Dermis microvascular lymphatic vessel endothelial cell (primary cell): Measurements from ENCODE around the gene NDUFB2. TPM values are rescaled to one million over a fixed set of nuclear protein-coding genes. Genes with fewer than 3 reads are reported as not detected.
"Not testable (repeated sequence)": the region's sequence is repeated elsewhere in the genome, so short reads cannot be mapped to it uniquely, and the experiment has no call there.

Experiments used
- DNase-seq, 2 donors: peaks; one replicate each; pipeline versions ENCODE4 v3.0.0 to v3.0.0-alpha.2; 2010; ENCODE audit warnings: low read depth in 2 of 2
- total RNA-seq: library from RNA; depleted of rRNA; stranded (reverse); fragments of >200 nt; gene quantifications from 2 replicates; pipeline ENCODE4 v1.2.1, GENCODE V29; 2014

NDUFB2 gene
- total RNA-seq, 1 donor from 2014 or later: 146 TPM

GRCh38 chr7:140672382-140673062 is 24.0 kb upstream of the NDUFB2 start, which contains the start of gene ADCK2:
Gene ADCK2 (plus strand): TSS chr7:140672945. CDS start chr7:140673331, 386 bp downstream.
- peak in 1 of 2 donors; percentile 38 for DNase-seq

DNA sequence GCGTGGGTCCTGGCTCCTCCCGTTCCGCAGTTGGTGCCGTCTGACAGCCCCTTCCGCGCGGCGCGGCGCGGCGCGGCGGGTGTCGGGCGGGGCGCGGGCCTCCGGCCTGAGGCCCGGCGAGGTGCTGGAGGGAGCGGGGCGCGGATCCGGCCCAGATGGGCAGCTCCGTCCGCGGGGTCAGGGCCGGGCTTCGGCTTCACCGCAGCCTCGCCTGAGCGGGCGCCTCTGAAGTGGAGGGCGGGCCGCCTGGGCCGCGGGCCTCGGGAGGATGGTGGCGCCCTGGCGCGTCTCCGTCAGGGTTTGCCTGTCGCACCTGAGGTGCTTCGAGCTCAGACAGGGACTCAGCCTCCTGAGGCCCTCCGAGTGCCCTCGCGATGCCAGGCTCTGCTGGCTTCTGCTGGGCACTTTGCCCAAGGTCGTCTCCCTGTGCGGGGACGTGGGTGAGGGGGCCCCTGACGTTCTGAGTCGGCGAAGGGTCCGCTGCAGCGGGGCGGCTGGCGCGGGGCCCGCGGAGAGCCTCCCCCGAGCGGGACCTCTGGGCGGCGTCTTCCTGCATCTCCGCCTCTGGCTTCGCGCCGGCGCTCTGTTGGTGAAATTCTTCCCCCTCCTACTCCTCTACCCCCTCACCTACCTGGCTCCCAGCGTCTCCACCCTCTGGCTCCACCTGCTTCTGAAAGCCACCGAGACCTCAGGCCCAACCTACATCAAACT is 23.3 kb upstream of the NDUFB2 start:
- peak in 1 of 2 donors; percentile 26 for DNase-seq

DNA sequence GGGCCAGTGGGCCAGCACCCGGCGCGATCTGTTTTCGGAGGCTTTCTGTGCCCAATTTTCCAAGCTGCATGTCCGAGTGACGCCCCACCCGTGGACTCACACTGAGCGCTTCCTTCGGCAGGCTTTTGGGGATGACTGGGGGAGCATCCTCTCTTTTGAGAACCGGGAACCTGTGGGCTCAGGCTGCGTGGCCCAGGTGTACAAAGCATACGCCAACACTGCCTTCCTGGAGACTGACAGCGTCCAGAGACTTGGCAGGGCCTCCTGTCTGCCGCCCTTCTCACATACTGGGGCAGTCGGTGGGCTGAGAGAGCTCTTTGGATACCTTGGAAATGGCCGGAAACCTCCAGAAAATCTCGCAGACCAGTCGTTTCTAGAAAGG is 22.7 kb upstream of the NDUFB2 start:
- DNase-seq: no peak

GRCh38 chr7:140674356-140674800 is 22.1 kb upstream of the NDUFB2 start:
- no peak for DNase-seq

- peak; percentile 46 to 66 for DNase-seq
These were observed 21.4 kb upstream of the NDUFB2 start for GRCh38 chr7:140674899-140675701.

GRCh38 chr7:140675726-140676125 is 20.8 kb upstream of the NDUFB2 start:
- no peak for DNase-seq

DNA sequence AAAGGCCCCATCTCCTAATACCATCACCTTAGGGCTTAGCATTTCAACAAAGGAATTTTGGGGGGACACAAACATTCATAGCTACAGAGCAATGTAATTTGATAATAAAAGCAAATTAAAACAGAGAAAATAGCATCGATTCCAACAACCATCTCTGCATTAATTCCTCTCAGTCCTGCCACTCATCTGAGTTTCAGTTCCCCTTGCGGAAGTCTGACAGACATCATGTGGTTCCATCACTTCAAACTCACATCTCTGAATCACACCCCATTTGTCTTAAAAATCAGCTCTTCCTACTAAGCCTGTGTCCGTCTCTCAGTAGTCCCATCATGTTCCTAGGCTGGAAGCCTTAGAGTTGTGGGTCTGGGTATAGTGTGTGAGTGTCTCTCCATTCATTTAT is 20.2 kb upstream of the NDUFB2 start:
- DNase-seq: no peak

GRCh38 chr7:140676956-140677355 is 19.6 kb upstream of the NDUFB2 start:
- not testable (repeated sequence) for DNase-seq

- DNase-seq: no peak
These were observed 19.0 kb upstream of the NDUFB2 start for GRCh38 chr7:140677496-140677895.

- no peak for DNase-seq
These were observed 18.3 kb upstream of the NDUFB2 start for GRCh38 chr7:140678081-140678815.

DNA sequence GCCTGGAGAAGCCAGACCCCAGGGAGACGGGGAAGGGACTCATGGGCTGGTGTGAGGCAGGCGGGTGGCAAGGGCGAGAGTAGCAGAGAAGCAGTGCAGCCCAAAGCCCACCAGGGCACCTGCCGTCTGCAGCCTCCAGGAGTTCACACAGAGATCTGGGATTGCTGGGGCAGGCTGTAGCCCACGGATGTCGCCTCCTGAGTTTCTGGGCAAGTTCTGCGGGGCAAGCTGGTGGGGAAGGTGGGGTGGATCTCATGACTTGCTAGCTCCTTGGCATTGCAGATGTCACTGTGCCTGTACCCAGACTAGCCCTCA is 17.7 kb upstream of the NDUFB2 start:
- no peak for DNase-seq

DNA sequence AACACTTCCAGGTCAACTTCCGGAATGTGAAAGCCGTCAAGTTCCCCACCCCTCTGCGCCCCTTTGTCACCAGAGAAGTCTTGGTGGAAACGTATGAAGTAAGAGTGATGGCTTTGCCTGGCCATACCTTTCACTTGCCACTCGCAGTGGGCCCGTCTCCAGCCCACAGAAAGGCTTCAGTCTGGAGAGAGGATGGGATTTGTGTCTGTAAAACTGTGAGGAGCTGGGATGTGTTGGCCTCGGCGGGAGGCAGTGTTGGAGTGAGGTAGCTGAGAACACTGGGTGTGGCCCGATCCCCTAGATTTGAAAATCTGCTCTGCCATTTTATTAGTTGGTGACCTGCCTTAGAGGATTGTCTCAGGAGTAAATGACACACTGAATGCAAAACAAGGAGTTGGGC is 17.3 kb upstream of the NDUFB2 start:
- DNase-seq: no peak

DNA sequence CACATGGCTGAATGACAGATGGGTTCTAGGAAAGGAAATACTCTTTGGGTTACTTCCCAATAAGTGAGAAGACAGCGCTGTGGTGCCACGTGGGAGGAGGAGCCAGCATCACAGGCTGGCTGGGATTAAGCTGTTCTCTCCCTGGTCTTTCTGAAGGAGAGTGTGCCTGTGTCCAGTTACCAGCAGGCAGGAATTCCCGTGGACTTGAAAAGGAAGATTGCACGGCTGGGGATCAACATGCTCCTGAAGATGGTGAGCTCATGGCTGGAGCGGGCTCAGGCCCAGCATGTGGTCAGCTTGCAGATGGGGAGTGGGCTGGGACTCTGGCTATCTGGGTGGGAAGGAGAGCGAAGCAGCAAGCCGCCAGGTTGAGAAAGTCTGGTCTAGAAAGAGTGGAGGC is 15.6 kb upstream of the NDUFB2 start:
- no peak for DNase-seq

DNA sequence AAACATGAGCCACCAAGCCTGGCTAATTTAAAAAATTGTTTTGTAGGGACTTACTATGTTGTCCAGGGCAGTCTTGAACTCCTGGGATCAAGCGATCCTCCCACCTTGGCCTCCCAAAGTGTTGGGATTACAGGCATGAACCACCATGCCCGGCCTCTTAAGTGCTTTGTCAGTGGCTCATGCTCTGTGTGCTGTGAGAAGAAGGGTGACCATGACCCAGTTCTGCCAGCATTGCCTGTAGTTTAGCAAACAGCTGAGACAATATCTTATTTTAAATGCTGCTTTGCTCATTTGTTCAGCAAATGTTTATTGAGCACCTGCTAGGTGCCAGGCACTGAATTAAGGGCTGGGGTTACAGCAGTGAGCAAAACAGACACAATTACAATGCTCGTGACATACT is 14.7 kb upstream of the NDUFB2 start:
- no peak for DNase-seq

- peak in 1 of 2 donors; percentile 52 for DNase-seq
These were observed 12.9 kb upstream of the NDUFB2 start for GRCh38 chr7:140683657-140684056.

- DNase-seq: no peak
These were observed 12.2 kb upstream of the NDUFB2 start for GRCh38 chr7:140684066-140684950.

- peak; percentile 75 for DNase-seq
These were observed 11.0 kb upstream of the NDUFB2 start for GRCh38 chr7:140685407-140686087.

DNA sequence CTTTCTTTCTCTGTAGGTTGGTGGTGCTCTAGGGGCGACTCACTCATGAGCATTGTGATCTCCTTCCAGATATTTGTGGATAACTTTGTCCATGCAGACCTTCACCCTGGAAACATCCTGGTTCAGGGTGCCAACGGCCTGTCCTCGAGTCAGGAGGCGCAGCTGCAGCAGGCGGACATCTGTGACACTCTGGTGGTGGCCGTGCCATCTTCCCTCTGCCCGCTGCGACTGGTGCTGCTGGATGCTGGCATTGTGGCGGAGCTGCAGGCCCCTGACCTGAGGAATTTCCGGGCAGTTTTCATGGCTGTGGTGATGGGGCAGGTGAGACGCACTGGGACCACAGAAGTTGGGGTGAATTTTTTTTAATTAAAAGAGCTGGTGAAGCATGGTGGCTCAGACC is 9.6 kb upstream of the NDUFB2 start:
- no peak for DNase-seq

- DNase-seq: no peak
These were observed 8.2 kb upstream of the NDUFB2 start for GRCh38 chr7:140688341-140688740.
